Measurements from ENCODE around the gene PNO1.

DNA sequence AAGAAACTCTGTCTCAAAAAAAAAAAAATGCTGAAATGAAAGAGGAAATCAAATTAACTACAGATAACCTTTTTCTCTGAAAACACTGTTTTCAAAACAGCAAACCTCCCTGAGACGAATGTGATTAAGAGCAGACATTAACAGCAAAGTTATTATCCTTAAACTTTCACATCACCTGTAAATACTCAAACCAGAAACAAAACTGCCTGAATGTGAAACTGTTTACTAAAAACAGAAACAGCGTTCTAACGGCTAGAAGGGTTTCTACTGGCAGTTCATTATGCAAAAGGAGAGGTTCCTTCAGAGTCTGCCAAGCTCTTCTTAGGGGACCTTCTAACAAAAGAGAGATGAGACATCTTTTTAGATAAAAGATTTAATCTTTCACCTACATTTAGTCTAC, 45.9 kb downstream of the PNO1 start:
- TF ChIP-seq NFE2L2 (conservative IDR thresholded peaks at IDR 0.05; ENCODE audit: low read length) (no peak), ESRRA (IDR thresholded peaks at IDR 0.05; ENCODE audit: borderline replicate concordance, low read length) (no peak), EHMT2 (IDR thresholded peaks at IDR 0.05; ENCODE audit: low read depth) (no peak), SREBF2 (IDR thresholded peaks at IDR 0.05) (no peak), ZC3H11A (IDR thresholded peaks at IDR 0.05) (no peak), MYC (IDR thresholded peaks at IDR 0.05; ENCODE audit: borderline replicate concordance, low read length) (no peak), RNF2 (IDR thresholded peaks at IDR 0.05; ENCODE audit: borderline replicate concordance, low read depth) (no peak), EP300 (IDR thresholded peaks at IDR 0.05) (no peak), JUN (IDR thresholded peaks at IDR 0.05) (no peak)
- TF ChIP-seq, protein P1, sequence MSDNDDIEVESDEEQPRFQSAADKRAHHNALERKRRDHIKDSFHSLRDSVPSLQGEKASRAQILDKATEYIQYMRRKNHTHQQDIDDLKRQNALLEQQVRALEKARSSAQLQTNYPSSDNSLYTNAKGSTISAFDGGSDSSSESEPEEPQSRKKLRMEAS (IDR thresholded peaks at IDR 0.05): no peak
- TF ChIP-seq, protein P2, sequence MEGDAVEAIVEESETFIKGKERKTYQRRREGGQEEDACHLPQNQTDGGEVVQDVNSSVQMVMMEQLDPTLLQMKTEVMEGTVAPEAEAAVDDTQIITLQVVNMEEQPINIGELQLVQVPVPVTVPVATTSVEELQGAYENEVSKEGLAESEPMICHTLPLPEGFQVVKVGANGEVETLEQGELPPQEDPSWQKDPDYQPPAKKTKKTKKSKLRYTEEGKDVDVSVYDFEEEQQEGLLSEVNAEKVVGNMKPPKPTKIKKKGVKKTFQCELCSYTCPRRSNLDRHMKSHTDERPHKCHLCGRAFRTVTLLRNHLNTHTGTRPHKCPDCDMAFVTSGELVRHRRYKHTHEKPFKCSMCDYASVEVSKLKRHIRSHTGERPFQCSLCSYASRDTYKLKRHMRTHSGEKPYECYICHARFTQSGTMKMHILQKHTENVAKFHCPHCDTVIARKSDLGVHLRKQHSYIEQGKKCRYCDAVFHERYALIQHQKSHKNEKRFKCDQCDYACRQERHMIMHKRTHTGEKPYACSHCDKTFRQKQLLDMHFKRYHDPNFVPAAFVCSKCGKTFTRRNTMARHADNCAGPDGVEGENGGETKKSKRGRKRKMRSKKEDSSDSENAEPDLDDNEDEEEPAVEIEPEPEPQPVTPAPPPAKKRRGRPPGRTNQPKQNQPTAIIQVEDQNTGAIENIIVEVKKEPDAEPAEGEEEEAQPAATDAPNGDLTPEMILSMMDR (IDR thresholded peaks at IDR 0.05): no peak
- TF ChIP-seq, protein P3, sequence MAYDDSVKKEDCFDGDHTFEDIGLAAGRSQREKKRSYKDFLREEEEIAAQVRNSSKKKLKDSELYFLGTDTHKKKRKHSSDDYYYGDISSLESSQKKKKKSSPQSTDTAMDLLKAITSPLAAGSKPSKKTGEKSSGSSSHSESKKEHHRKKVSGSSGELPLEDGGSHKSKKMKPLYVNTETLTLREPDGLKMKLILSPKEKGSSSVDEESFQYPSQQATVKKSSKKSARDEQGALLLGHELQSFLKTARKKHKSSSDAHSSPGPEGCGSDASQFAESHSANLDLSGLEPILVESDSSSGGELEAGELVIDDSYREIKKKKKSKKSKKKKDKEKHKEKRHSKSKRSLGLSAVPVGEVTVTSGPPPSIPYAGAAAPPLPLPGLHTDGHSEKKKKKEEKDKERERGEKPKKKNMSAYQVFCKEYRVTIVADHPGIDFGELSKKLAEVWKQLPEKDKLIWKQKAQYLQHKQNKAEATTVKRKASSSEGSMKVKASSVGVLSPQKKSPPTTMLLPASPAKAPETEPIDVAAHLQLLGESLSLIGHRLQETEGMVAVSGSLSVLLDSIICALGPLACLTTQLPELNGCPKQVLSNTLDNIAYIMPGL (CRISPR knock-in tag; IDR thresholded peaks at IDR 0.05; ENCODE audit: borderline replicate concordance): no peak

Measured in A549 (cell line).